ENCODE data around the gene MTSS2.

MTSS2 gene

GRCh38 chr16:70714581-70715054, 28.8 kb upstream of the MTSS2 start:
- no peak for DNase-seq (ENCODE audit: low read depth in 4 of 4, low spot score in 1 of 4)

GRCh38 chr16:70713824-70714223, 28.0 kb upstream of the MTSS2 start:
- DNase-seq (ENCODE audit: low read depth in 4 of 4, low spot score in 1 of 4) = no peak

- DNase-seq (ENCODE audit: low read depth in 4 of 4, low spot score in 1 of 4) = no peak
Observed at GRCh38 chr16:70713342-70713741, 27.5 kb upstream of the MTSS2 start.

DNA sequence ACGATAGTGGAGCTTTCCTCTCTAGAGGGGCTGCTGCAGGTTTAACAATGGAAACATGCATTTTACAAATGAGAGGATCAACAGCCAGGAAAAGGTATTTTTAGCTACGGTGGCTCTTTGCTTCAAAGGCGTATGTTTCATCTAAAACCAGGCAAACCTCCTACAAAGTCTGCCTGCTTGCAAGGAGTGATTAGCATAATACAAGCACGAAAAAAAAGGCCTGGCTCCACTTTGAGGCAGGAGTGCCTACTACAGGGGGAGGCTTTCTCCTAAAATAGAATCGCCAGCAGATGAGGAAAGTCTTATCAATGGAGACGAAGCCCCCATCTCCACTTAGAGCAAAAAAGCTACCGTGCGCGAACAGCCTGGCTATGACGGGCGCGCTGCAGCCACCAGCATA, 27.1 kb upstream of the MTSS2 start:
- no peak for DNase-seq (ENCODE audit: low read depth in 4 of 4, low spot score in 1 of 4)

DNA sequence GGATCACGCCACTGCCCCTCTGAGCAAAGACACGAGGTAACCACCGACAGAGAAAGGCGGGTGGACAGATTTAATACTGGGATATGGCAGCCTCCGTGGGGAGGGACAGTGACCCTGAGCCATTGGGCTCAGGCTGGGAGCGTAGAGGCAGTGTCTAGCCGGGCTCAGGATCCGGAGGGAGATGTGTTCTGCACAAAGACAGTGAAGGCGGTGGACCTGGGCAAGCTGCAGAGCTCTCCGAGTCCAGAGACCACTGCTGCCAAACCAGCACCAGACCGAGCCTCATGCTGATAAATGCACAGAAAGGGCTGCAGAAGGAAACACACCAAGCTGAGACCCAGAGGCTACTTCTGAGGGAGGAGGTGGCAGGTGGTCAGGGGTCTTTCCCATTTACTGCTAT, 26.5 kb upstream of the MTSS2 start:
- no peak for DNase-seq (ENCODE audit: low read depth in 4 of 4, low spot score in 1 of 4)

- DNase-seq (ENCODE audit: low read depth in 4 of 4, low spot score in 1 of 4) = no peak
Observed at GRCh38 chr16:70711211-70712031, 25.6 kb upstream of the MTSS2 start.

DNA sequence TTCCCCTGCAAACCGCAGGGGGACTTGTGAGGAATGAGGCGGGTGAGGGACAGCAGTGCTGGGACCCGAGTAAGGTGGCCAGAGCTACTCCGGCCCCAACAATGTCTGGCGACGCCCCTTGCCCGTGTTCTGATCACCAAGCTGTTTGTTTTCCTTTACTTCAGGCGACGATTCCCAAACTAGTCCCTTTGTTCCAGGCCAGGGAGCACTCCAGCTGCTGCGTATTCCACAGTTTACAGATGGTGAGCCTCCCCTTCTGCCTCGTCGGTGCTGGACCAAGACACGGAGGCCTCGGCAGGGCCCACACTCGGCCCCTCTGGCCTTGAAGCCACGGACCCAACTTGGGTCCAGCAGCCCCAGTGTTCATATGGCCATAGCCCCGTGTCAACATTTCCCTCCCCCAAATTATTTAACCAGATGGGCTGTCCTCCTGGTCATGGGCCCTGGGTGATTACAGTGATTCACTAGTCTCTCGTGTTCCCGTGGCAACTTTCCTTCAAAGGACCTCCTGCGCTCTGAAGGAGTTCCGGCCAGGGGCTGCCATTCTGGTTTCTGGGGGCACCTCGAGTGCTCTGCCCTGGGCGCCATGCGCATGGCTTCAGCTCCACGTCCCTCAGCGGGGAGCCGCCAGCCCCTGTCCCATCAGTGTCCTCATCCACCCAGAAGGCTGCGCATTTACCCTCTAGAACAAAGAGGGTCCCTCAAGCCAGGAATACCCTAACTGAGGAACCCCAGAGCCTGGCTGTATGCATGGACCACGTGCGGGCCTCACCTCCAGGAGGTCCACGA, 24.8 kb upstream of the MTSS2 start:
- DNase-seq (ENCODE audit: low read depth in 4 of 4, low spot score in 1 of 4) = no peak

GRCh38 chr16:70709942-70710341, 24.1 kb upstream of the MTSS2 start:
- DNase-seq (ENCODE audit: low read depth in 4 of 4, low spot score in 1 of 4) = no peak

- DNase-seq (ENCODE audit: low read depth in 4 of 4, low spot score in 1 of 4) = no peak
Observed at GRCh38 chr16:70709457-70709856, 23.6 kb upstream of the MTSS2 start.

DNA sequence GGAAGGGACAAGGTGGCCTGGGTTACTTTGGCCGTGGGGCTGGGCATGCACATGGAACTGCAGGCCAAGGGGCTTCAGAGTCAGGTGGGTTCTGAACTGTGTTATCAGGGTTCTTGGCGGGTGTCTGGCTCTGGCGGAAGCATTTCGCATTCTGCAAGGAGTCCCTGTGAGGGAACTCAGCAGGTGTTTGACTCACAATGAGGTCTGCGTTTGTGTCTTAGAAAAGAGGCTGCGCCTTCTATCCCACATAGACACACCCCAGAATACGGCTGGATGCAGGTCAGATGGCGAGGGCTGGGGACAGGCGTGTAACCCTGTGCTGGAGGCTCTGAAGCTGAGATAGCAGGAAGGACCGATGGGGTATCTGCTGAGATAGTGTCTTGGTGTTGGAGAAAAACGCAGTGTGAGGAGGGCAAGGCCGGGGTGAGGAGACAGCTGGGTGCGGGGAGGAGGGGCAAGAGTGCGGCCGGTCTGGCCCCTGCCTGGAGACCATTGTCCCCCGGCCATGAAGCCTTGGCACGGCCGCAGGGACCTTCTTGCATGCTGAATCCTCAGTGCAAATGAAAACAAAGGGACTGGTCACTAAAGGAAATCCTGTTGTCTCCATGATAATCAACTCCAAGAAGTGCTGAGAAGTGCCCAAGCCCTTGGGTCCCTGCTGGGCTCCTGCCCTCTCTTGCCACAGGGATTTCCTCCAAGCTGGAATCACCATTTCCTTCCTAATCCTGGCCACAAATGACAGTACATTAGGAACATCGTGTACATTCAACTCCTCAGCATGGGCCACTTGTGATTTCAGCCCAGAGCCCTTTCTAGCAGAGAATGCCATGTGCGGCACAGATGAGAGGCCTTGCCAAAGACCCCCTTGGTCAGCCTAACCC, 22.8 kb upstream of the MTSS2 start:
- DNase-seq (ENCODE audit: low read depth in 4 of 4, low spot score in 1 of 4) = no peak

- DNase-seq (ENCODE audit: low read depth in 4 of 4, low spot score in 1 of 4) = no peak
Observed at GRCh38 chr16:70706948-70707465, 21.2 kb upstream of the MTSS2 start.

GRCh38 chr16:70705056-70705455, 19.2 kb upstream of the MTSS2 start:
- DNase-seq (ENCODE audit: low read depth in 4 of 4, low spot score in 1 of 4) = no peak

GRCh38 chr16:70704586-70704985, 18.7 kb upstream of the MTSS2 start:
- DNase-seq (ENCODE audit: low read depth in 4 of 4, low spot score in 1 of 4) = no peak

DNA sequence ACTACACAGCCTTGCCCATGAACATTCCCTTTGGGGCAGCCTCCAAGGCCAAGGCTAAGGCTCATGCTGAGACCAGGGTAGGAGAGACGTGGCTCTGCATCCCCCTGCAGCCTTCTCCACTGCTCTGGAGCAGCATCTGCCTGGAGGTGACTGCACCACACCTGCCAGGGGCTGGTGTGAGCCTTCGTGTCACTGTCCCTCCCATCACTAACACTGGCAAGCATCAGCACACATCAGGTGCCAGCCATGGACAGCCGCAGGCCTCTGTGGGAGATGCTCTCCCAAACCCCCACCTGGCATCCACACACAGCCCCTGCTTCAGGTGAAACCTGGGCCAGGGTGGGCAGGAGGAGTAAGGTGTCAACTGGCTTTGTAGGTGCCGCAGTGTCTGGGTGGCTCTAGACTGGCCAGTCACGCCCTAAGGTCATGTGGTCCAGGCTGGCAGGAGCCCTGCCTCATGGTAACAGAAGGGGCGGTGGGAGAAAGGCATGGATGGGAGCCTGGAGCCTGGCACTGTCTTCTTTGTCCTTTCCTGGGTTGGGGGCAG, 18.1 kb upstream of the MTSS2 start:
- DNase-seq (ENCODE audit: low read depth in 4 of 4, low spot score in 1 of 4) = no peak

GRCh38 chr16:70703041-70703834, 17.4 kb upstream of the MTSS2 start:
- DNase-seq (ENCODE audit: low read depth in 4 of 4, low spot score in 1 of 4) = no peak

DNA sequence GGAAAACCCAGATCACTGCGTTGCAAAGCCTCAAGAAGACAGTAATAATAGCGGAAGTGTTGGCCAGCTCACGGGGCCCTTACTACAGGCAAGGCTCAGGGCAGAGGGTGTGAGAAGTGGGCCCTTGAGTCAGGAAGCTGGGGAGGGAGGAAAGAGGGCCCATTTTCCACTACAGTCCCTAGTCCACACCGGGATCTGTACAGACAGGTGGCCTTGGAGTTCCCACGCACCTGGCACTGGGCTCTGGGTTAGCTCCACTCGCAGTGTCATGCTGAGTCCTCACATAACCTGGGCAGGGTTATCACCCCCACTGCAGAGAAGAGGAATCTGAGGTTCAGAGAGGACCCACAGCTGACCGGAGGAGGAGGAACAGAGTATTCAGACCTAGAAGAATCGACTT, 16.8 kb upstream of the MTSS2 start:
- no peak for DNase-seq (ENCODE audit: low read depth in 4 of 4, low spot score in 1 of 4)

GRCh38 chr16:70701998-70702397, 16.1 kb upstream of the MTSS2 start:
- no peak for DNase-seq (ENCODE audit: low read depth in 4 of 4, low spot score in 1 of 4)

- DNase-seq (ENCODE audit: low read depth in 4 of 4, low spot score in 1 of 4) = no peak
Observed at GRCh38 chr16:70701596-70701995, 15.7 kb upstream of the MTSS2 start.

- DNase-seq (ENCODE audit: low read depth in 4 of 4, low spot score in 1 of 4) = no peak
Observed at GRCh38 chr16:70701036-70701435, 15.2 kb upstream of the MTSS2 start.
